ENCODE data around the gene TRUB1.

- no peak for TF ChIP-seq CTCF (IDR thresholded peaks at IDR 0.05; ENCODE audit: borderline replicate concordance, extremely low read depth, low read length, poor library complexity, severe bottlenecking)
- TF ChIP-seq EZH2 (IDR thresholded peaks at IDR 0.05; ENCODE audit: borderline replicate concordance, low read depth, low read length, severe bottlenecking), result no peak
Measured at GRCh38 chr10:114940735-114941134, 2.7 kb downstream of the TRUB1 start.

All from DND-41 (cell line).